IMR-90 (cell line): Measurements from ENCODE around the gene HJURP. TPM values are rescaled to one million over a fixed set of nuclear protein-coding genes. Genes with fewer than 3 reads are reported as not detected.

Experiments used
- ATAC-seq: fragments of 200-7000 bp; cut with Tn5 transposase; 2 replicates; pipeline ENCODE4 v1.9.1; 2020; ENCODE audit warnings: low read depth, mild to moderate bottlenecking, moderate library complexity
- BruUV-seq: library from RNA; stranded (reverse); fragments of 400-500 nt; replicated peaks from 2 replicates; lab custom pipeline; 2021; lab: Mats Ljungman, UMichigan
- CTCF ChIA-PET: fragments of 300-600 bp; formaldehyde crosslinking; extraction: SDS; loops from one replicate; lab custom pipeline; 2021; ENCODE audit warnings: antibody characterized with exemption; lab: Yijun Ruan, JAX
- POLR2A ChIA-PET: fragments of 300-600 bp; sonication (Branson Sonifier 250); formaldehyde crosslinking; loops from one replicate; lab custom pipeline; 2022; ENCODE audit warnings: antibody characterized with exemption; ENCODE audit not compliant: unreplicated experiment; lab: Charles Lee
- DNase-seq: peaks from one replicate; pipeline ENCODE4 v3.0.0; 2013
- H2AFZ ChIP-seq: replicated peaks from 2 replicates; pipeline ENCODE3; 2013; ENCODE audit warnings: low read length, mild to moderate bottlenecking; ENCODE audit not compliant: poor library complexity
- H2AK5ac ChIP-seq: 2 replicates; pipeline ENCODE4 v1.6.1; 2013; ENCODE audit warnings: low read depth, low read length, inconsistent platforms
- H2AK9ac ChIP-seq: replicated peaks from 2 replicates; pipeline ENCODE3; 2013; ENCODE audit warnings: mild to moderate bottlenecking, low read depth, low read length, moderate library complexity; ENCODE audit not compliant: poor library complexity
- H2BK120ac ChIP-seq: 2 replicates; pipeline ENCODE4 v1.6.1; 2013; ENCODE audit warnings: low read depth, low read length, inconsistent platforms
- H2BK15ac ChIP-seq: 3 replicates; pipeline ENCODE4 v1.6.1; 2013; ENCODE audit warnings: low read depth, low read length, inconsistent platforms
- H2BK20ac ChIP-seq: 2 replicates; pipeline ENCODE4 v1.6.1; 2013; ENCODE audit warnings: low read depth, mild to moderate bottlenecking, inconsistent platforms, low read length, moderate library complexity
- H2BK5ac ChIP-seq: 2 replicates; pipeline ENCODE4 v1.6.1; 2013; ENCODE audit warnings: mild to moderate bottlenecking, low read depth, low read length, inconsistent platforms; ENCODE audit not compliant: poor library complexity, severe bottlenecking
- H3K14ac ChIP-seq: replicated peaks from 2 replicates; pipeline ENCODE4 v1.6.1; 2013; ENCODE audit warnings: low read depth, low read length, inconsistent platforms
- H3K18ac ChIP-seq: 2 replicates; pipeline ENCODE4 v1.6.1; 2013; ENCODE audit warnings: low read depth, low read length, control low read depth
- H3K23ac ChIP-seq: 2 replicates; pipeline ENCODE4 v1.6.1; 2013; ENCODE audit warnings: low read depth, low read length, inconsistent platforms
- H3K27ac ChIP-seq: 2 replicates; pipeline ENCODE4 v1.5.1; 2013; ENCODE audit warnings: mild to moderate bottlenecking, control low read depth, low read length; ENCODE audit not compliant: insufficient read depth
- H3K27me3 ChIP-seq: 2 replicates; pipeline ENCODE4 v1.6.1; 2013; ENCODE audit warnings: low read length; ENCODE audit not compliant: control insufficient read depth, insufficient read depth
- H3K36me3 ChIP-seq: 2 replicates; pipeline ENCODE4 v1.6.1; 2013; ENCODE audit warnings: low read length, mixed read lengths; ENCODE audit not compliant: control insufficient read depth, insufficient read depth
- H3K4ac ChIP-seq: 2 replicates; pipeline ENCODE4 v1.6.1; 2013; ENCODE audit warnings: low read depth, low read length, inconsistent platforms
- H3K4me1 ChIP-seq: 2 replicates; pipeline ENCODE4 v1.6.1; 2013; ENCODE audit warnings: low read length, mixed read lengths; ENCODE audit not compliant: control insufficient read depth, insufficient read depth
- H3K4me2 ChIP-seq: 2 replicates; pipeline ENCODE4 v1.6.1; 2013; ENCODE audit warnings: low read depth, mild to moderate bottlenecking, control low read depth, low read length, moderate library complexity
- H3K4me3 ChIP-seq: 2 replicates; pipeline ENCODE4 v1.5.1; 2013; ENCODE audit warnings: low read depth, mild to moderate bottlenecking, control low read depth, low read length, moderate library complexity; ENCODE audit not compliant: insufficient read depth
- H3K56ac ChIP-seq: 2 replicates; pipeline ENCODE4 v1.6.1; 2013; ENCODE audit warnings: low read length, inconsistent platforms; ENCODE audit not compliant: insufficient read depth; ENCODE audit errors: extremely low read depth
- H3K79me1 ChIP-seq, 2 experiments: 2 replicates each; pipeline ENCODE4 v1.6.1; 2013; ENCODE audit warnings: low read length in 2 of 2, inconsistent platforms in 1 of 2, low read depth in 1 of 2
- H3K9ac ChIP-seq: 2 replicates; pipeline ENCODE4 v1.6.1; 2013; ENCODE audit warnings: low read depth, low read length, control low read depth
- H3K9me1 ChIP-seq: 2 replicates; pipeline ENCODE4 v1.6.1; 2013; ENCODE audit warnings: low read length, inconsistent platforms; ENCODE audit not compliant: insufficient read depth
- H3K9me3 ChIP-seq: 2 replicates; pipeline ENCODE4 v1.6.1; 2013; ENCODE audit warnings: low read length; ENCODE audit not compliant: control insufficient read depth, insufficient read depth
- H4K20me1 ChIP-seq: 2 replicates; pipeline ENCODE4 v1.6.1; 2013; ENCODE audit warnings: low read length, inconsistent platforms; ENCODE audit not compliant: insufficient read depth
- H4K5ac ChIP-seq: 2 replicates; pipeline ENCODE4 v1.6.1; 2013; ENCODE audit warnings: mild to moderate bottlenecking, low read depth, low read length, control low read depth
- H4K8ac ChIP-seq, 2 experiments: 2 replicates each; pipeline ENCODE4 v1.6.1; 2013; ENCODE audit warnings: low read depth in 2 of 2, low read length in 2 of 2, control low read depth in 1 of 2, inconsistent platforms in 1 of 2
- H4K91ac ChIP-seq: 2 replicates; pipeline ENCODE4 v1.6.1; 2013; ENCODE audit warnings: low read depth, low read length, inconsistent platforms; ENCODE audit not compliant: insufficient read depth
- BHLHE40 ChIP-seq: fragments of 150-350 bp; IDR thresholded peaks from 2 replicates; pipeline ENCODE4 v1.6.1; 2016; ENCODE audit warnings: mild to moderate bottlenecking, low read depth, low read length
- CEBPB ChIP-seq: IDR thresholded peaks from 2 replicates; pipeline ENCODE4 v1.6.1; 2012; ENCODE audit warnings: low read depth, low read length, improper control_type of control experiment
- CHD1 ChIP-seq: IDR thresholded peaks from 2 replicates; pipeline ENCODE4 v1.6.1; 2012; ENCODE audit warnings: low read depth, low read length, improper control_type of control experiment
- FOS ChIP-seq: fragments of 150-350 bp; IDR thresholded peaks from 2 replicates; pipeline ENCODE4 v1.6.1; 2016; ENCODE audit warnings: low read depth, low read length
- MAFK ChIP-seq: IDR thresholded peaks from 2 replicates; pipeline ENCODE4 v1.6.1; 2012; ENCODE audit warnings: low read depth, low read length, improper control_type of control experiment
- MAZ ChIP-seq: IDR thresholded peaks from 2 replicates; pipeline ENCODE4 v1.6.1; 2012; ENCODE audit warnings: low read depth, mild to moderate bottlenecking, low read length, improper control_type of control experiment, moderate library complexity, borderline replicate concordance
- MXI1 ChIP-seq: IDR thresholded peaks from 2 replicates; pipeline ENCODE4 v1.6.1; 2012; ENCODE audit warnings: low read depth, mild to moderate bottlenecking, low read length, moderate library complexity, borderline replicate concordance
- NFE2L2 ChIP-seq: fragments of 150-350 bp; IDR thresholded peaks from 2 replicates; pipeline ENCODE4 v1.6.1; 2016; ENCODE audit warnings: low read depth, mild to moderate bottlenecking, low read length
- POLR2A ChIP-seq: IDR thresholded peaks from 2 replicates; pipeline ENCODE4 v1.6.1; 2012; ENCODE audit warnings: mild to moderate bottlenecking, low read depth, low read length
- RAD21 ChIP-seq: IDR thresholded peaks from 2 replicates; pipeline ENCODE4 v1.6.1; 2012; ENCODE audit warnings: low read length, improper control_type of control experiment
- RCOR1 ChIP-seq: IDR thresholded peaks from 2 replicates; pipeline ENCODE4 v1.6.1; 2012; ENCODE audit warnings: mild to moderate bottlenecking, low read length, improper control_type of control experiment; ENCODE audit not compliant: insufficient replicate concordance
- RFX5 ChIP-seq: IDR thresholded peaks from 2 replicates; pipeline ENCODE4 v1.8.0; 2012; ENCODE audit warnings: low read depth, mild to moderate bottlenecking, low read length, moderate library complexity
- WGBS, 2 experiments: methylation state at CpG; one replicate each; pipeline versions ENCODE4 v1.1.5 to v1.1.7; 2013; ENCODE audit warnings: missing lambda C conversion rate in 2 of 2; ENCODE audit not compliant: insufficient read length in 1 of 2; ENCODE audit errors: extremely low coverage in 2 of 2; 5-methylcytosine and 5-hydroxymethylcytosine counted together
- dilution Hi-C: fragments of 300-500 bp; cut with HindIII; formaldehyde crosslinking; loops from one replicate; pipeline ENCODE4 v1.14.3; 2018; ENCODE audit warnings: low sequenced_read_pairs; ENCODE audit not compliant: unreplicated experiment
- in situ Hi-C: fragments of 300-500 bp; cut with MboI; formaldehyde crosslinking; loops from 3 replicates; pipeline ENCODE4 v1.14.3; 2019; ENCODE audit warnings: low sequenced_read_pairs, inconsistent platforms, mixed read lengths
- intact Hi-C: fragments of 100-400 bp; cut with micrococcal nuclease; formaldehyde crosslinking; loops from 2 replicates; pipeline ENCODE4 v1.10.0; 2022
- polyA plus RNA-seq, 3 experiments: library from polyadenylated mRNA; depleted of rRNA; stranded (reverse); fragments of >200 nt; gene quantifications; 2 replicates each; pipeline ENCODE4 v1.2.3, GENCODE V29; 2012; ENCODE audit warnings: low replicate concordance in 1 of 3
- total RNA-seq: library from RNA; depleted of rRNA; stranded (reverse); fragments of >200 nt; gene quantifications from 2 replicates; pipeline ENCODE4 v1.2.3, GENCODE V29; 2012
- TF ChIP-seq, protein P1 (sequence below): fragments of 150-350 bp; IDR thresholded peaks from 2 replicates; pipeline ENCODE4 v1.6.1; 2017; ENCODE audit warnings: mild to moderate bottlenecking, antibody characterized with exemption, low read length, low read depth
- TF ChIP-seq, protein P2 (sequence below): conservative IDR thresholded peaks from 2 replicates; pipeline ENCODE4 v1.5.1; 2012; ENCODE audit warnings: mild to moderate bottlenecking, low read depth, low read length, improper control_type of control experiment

The HJURP gene
- total and polyA plus RNA-seq, 2 of the 4 experiments (the other 2 are of a cell fraction) = 22.6 to 26.5 TPM

DNA sequence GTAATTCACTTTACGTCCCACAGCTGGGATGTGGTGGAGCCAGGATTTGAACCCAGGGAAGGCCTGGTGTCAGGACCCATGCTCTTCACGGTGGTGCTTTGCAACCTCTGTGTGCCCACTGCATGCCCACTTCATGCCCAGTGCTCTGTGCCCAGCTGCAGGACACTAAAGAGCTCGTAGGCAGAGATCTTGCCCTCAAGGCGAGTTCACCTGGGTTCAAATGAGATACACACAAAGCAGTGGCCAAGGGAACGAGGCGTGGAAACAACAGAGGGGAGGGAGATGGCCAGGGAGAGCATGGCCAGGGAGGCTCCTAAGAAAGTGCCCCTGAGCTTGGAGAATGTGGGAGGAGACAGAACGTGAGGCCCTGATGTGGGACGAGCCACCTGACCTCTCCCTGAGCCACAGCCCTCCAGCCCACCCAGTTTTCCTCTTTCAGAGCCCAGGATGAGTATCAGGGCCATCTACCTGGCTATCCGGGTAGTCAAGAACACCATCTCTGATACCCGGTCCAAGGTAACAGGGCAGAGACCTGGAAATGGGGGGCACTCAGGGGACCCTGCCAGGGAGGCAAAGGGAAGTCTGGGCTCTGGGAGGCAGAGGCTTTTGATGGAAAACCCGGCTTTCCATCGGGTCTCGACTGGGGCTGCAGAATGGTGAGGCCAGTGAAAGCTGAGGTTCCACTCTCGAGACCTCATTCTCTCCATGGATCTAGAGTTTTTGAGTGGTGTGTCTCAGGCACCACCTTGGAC, 55.8 kb downstream of the HJURP start:
- Histone ChIP-seq H3K23ac (no peak overlapping the region), H3K27ac (no peak overlapping the region), H3K18ac (no peak overlapping the region), H3K14ac (no peak overlapping the region), H3K27me3 (peaks cover 14% of the 10 kb centered on the region), H2AFZ (no peak overlapping the region), H2BK15ac (no peak overlapping the region), H3K4me3 (no peak overlapping the region), H2BK20ac (no peak overlapping the region), H3K79me1 (no peaks in the 10 kb centered on the region), H4K91ac (no peak overlapping the region), H3K4ac (no peak overlapping the region), H4K5ac (no peak overlapping the region), H2BK120ac (no peak overlapping the region), H4K8ac (no peak overlapping the region), H4K20me1 (no peaks in the 10 kb centered on the region), H2AK9ac (no peak overlapping the region), H2AK5ac (no peak overlapping the region), H2BK5ac (no peak overlapping the region), H3K9me3 (no peaks in the 10 kb centered on the region; the same call in 1 of the 2 replicates), H3K4me1 (no peaks in the 10 kb centered on the region), H3K9ac (no peak overlapping the region), H3K36me3 (no peaks in the 10 kb centered on the region), H3K4me2 (no peak overlapping the region), H3K56ac (no peak overlapping the region), H3K9me1 (no peaks in the 10 kb centered on the region)
- TF ChIP-seq, protein P1, sequence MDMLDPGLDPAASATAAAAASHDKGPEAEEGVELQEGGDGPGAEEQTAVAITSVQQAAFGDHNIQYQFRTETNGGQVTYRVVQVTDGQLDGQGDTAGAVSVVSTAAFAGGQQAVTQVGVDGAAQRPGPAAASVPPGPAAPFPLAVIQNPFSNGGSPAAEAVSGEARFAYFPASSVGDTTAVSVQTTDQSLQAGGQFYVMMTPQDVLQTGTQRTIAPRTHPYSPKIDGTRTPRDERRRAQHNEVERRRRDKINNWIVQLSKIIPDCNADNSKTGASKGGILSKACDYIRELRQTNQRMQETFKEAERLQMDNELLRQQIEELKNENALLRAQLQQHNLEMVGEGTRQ = no peak
- TF ChIP-seq FOS (no peak), RCOR1 (no peak), CEBPB (no peak), BHLHE40 (no peak), NFE2L2 (no peak), CHD1 (no peak), RFX5 (no peak), MAFK (no peak), POLR2A (no peak), RAD21 (no peak), MXI1 (no peak), MAZ (no peak)
- TF ChIP-seq, protein P2, sequence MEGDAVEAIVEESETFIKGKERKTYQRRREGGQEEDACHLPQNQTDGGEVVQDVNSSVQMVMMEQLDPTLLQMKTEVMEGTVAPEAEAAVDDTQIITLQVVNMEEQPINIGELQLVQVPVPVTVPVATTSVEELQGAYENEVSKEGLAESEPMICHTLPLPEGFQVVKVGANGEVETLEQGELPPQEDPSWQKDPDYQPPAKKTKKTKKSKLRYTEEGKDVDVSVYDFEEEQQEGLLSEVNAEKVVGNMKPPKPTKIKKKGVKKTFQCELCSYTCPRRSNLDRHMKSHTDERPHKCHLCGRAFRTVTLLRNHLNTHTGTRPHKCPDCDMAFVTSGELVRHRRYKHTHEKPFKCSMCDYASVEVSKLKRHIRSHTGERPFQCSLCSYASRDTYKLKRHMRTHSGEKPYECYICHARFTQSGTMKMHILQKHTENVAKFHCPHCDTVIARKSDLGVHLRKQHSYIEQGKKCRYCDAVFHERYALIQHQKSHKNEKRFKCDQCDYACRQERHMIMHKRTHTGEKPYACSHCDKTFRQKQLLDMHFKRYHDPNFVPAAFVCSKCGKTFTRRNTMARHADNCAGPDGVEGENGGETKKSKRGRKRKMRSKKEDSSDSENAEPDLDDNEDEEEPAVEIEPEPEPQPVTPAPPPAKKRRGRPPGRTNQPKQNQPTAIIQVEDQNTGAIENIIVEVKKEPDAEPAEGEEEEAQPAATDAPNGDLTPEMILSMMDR = no peak
- CTCF ChIA-PET = no interaction called here
- WGBS, 2 experiments = 26% methylated on average over 3 of the region's 14 CpGs; no CpG with 5 or more reads in 1 of the 2 experiments
- in situ Hi-C loops (no loop called here), dilution Hi-C loops (no loop called here), intact Hi-C loops (no loop called here)
- no TSS peak for BruUV-seq
- ATAC-seq (no peak), DNase-seq (no peak)
- POLR2A ChIA-PET = no interaction called here
